OCI-LY1 (cell line): ENCODE measurements around the gene TNFAIP8L2.

ENCODE experiments used
- H2AFZ ChIP-seq: fragments of 200-600 bp; sonication (generic), shearing (Covaris generic); 2 replicates; pipeline ENCODE4 v1.6.0; 2014; ENCODE audit warnings: antibody characterized with exemption, mild to moderate bottlenecking, low read length
- H3F3A ChIP-seq: fragments of 200-600 bp; sonication (generic), shearing (Covaris generic); 2 replicates; pipeline ENCODE4 v1.6.0; 2014; ENCODE audit warnings: mild to moderate bottlenecking, antibody characterized with exemption, low read length, moderate library complexity; ENCODE audit not compliant: insufficient read depth
- H3K27ac ChIP-seq: fragments of 200-600 bp; sonication (generic); 2 replicates; pipeline ENCODE4 v1.5.1; 2014; ENCODE audit warnings: low read length, mixed run types, mild to moderate bottlenecking, low read depth; ENCODE audit not compliant: poor library complexity, severe bottlenecking
- H3K27me3 ChIP-seq: fragments of 200-600 bp; sonication (generic); 2 replicates; pipeline ENCODE4 v1.6.0; 2014; ENCODE audit warnings: antibody characterized with exemption, mild to moderate bottlenecking, low read length, moderate library complexity; ENCODE audit not compliant: insufficient read depth
- H3K36me3 ChIP-seq: fragments of 200-600 bp; sonication (generic); 2 replicates; pipeline ENCODE4 v1.6.1; 2014; ENCODE audit warnings: mild to moderate bottlenecking, antibody characterized with exemption, low read length, moderate library complexity, mixed read lengths; ENCODE audit not compliant: insufficient read depth
- H3K4me1 ChIP-seq: fragments of 200-600 bp; sonication (generic); 2 replicates; pipeline ENCODE4 v1.5.1; 2014; ENCODE audit warnings: mild to moderate bottlenecking, low read length, moderate library complexity; ENCODE audit not compliant: insufficient read depth, severe bottlenecking
- H3K4me2 ChIP-seq: fragments of 200-600 bp; sonication (generic), shearing (Covaris generic); 2 replicates; pipeline ENCODE4 v1.6.1; 2014; ENCODE audit warnings: low read length
- H3K4me3 ChIP-seq: fragments of 200-600 bp; sonication (generic); 2 replicates; pipeline ENCODE4 v1.5.1; 2014; ENCODE audit warnings: low read length, low read depth, mild to moderate bottlenecking, mixed read lengths; ENCODE audit not compliant: poor library complexity, severe bottlenecking
- H3K79me2 ChIP-seq: fragments of 200-600 bp; shearing (Covaris generic); 2 replicates; pipeline ENCODE4 v1.6.1; 2016; ENCODE audit warnings: mixed run types, low read length, mixed read lengths; ENCODE audit not compliant: insufficient read depth
- H3K9ac ChIP-seq: fragments of 200-600 bp; sonication (generic), shearing (Covaris generic); 2 replicates; pipeline ENCODE4 v1.6.1; 2014; ENCODE audit warnings: mild to moderate bottlenecking, low read length, mixed read lengths
- H3K9me2 ChIP-seq: fragments of 200-600 bp; sonication (generic), shearing (Covaris generic); 2 replicates; pipeline ENCODE4 v1.6.1; 2014; ENCODE audit warnings: low read depth, mild to moderate bottlenecking, low read length, mixed read lengths
- H3K9me3 ChIP-seq: fragments of 200-600 bp; shearing (Covaris generic); 2 replicates; pipeline ENCODE4 v1.6.1; 2014; ENCODE audit warnings: low read length, mixed read lengths
- H4K20me1 ChIP-seq: fragments of 200-600 bp; sonication (generic), shearing (Covaris generic); 2 replicates; pipeline ENCODE4 v1.6.0; 2016; ENCODE audit warnings: mild to moderate bottlenecking, low read length; ENCODE audit not compliant: insufficient read depth
- EZH2 ChIP-seq: fragments of 200-600 bp; sonication (generic), shearing (Covaris generic); IDR thresholded peaks from 2 replicates; pipeline ENCODE4 v1.8.0; 2017; ENCODE audit warnings: borderline replicate concordance, mixed run types, mild to moderate bottlenecking, antibody characterized with exemption, low read length, moderate library complexity, mixed read lengths
- TF ChIP-seq, protein P1 (sequence below): fragments of 200-600 bp; sonication (generic), shearing (Covaris generic); IDR thresholded peaks from 2 replicates; pipeline ENCODE4 v1.5.1; 2017; ENCODE audit warnings: mild to moderate bottlenecking, antibody characterized with exemption, low read length, moderate library complexity, mixed read lengths

Gene TNFAIP8L2

GRCh38 chr1:151166505-151166956 lies 10.1 kb downstream of the TNFAIP8L2 start:
- Histone ChIP-seq H3K27ac (peak overlapping the region; percentile 10), H3K9ac (peak overlapping the region; percentile 82), H3K4me3 (peak overlapping the region; percentile 76), H3F3A (no peaks in the 10 kb centered on the region), H4K20me1 (no peaks in the 10 kb centered on the region), H3K9me2 (no peaks in the 10 kb centered on the region), H3K36me3 (peaks cover 25% of the 10 kb centered on the region; the same call in 1 of the 2 replicates), H3K79me2 (no peaks in the 10 kb centered on the region; the same call in 1 of the 2 replicates), H3K4me1 (peaks cover 27% of the 10 kb centered on the region), H3K27me3 (no peaks in the 10 kb centered on the region), H3K4me2 (peak overlapping the region; percentile 80), H2AFZ (no peak overlapping the region), H3K9me3 (no peaks in the 10 kb centered on the region)
- TF ChIP-seq, protein P1, sequence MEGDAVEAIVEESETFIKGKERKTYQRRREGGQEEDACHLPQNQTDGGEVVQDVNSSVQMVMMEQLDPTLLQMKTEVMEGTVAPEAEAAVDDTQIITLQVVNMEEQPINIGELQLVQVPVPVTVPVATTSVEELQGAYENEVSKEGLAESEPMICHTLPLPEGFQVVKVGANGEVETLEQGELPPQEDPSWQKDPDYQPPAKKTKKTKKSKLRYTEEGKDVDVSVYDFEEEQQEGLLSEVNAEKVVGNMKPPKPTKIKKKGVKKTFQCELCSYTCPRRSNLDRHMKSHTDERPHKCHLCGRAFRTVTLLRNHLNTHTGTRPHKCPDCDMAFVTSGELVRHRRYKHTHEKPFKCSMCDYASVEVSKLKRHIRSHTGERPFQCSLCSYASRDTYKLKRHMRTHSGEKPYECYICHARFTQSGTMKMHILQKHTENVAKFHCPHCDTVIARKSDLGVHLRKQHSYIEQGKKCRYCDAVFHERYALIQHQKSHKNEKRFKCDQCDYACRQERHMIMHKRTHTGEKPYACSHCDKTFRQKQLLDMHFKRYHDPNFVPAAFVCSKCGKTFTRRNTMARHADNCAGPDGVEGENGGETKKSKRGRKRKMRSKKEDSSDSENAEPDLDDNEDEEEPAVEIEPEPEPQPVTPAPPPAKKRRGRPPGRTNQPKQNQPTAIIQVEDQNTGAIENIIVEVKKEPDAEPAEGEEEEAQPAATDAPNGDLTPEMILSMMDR: no peak
- no peak for TF ChIP-seq EZH2

DNA sequence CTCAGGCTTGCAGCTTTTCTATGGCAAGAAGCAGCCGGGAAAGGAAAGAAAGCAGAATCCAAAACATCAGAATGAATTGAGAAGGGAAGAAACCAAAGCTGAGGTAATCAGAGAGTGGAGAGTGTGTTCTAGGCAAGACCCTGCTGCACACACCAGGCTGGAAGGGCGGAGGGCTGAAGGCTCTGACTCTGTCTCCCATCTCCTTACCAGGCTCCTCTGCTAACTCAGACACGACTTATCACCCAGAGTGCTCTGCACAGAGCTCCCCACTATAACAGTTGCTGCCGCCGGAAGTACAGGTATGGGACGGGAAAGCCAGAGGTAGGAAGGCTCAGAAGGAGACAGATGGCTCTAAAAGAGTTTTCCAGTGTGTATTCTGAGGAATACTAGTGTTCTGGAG lies 10.7 kb downstream of the TNFAIP8L2 start:
- peak overlapping the region; percentile 82 for H3K9ac ChIP-seq
- peak overlapping the region; percentile 80 for H3K4me2 ChIP-seq
- no peaks in the 10 kb centered on the region for H3K9me3 ChIP-seq
- H3F3A ChIP-seq: no peaks in the 10 kb centered on the region
- H4K20me1 ChIP-seq: no peaks in the 10 kb centered on the region
- H3K9me2 ChIP-seq: no peaks in the 10 kb centered on the region
- peaks cover 25% of the 10 kb centered on the region; the same call in 1 of the 2 replicates for H3K36me3 ChIP-seq
- no peaks in the 10 kb centered on the region; the same call in 1 of the 2 replicates for H3K79me2 ChIP-seq
- H3K27me3 ChIP-seq: no peaks in the 10 kb centered on the region
- peaks cover 27% of the 10 kb centered on the region for H3K4me1 ChIP-seq
- peak overlapping the region; percentile 76 for H3K4me3 ChIP-seq
- no peak overlapping the region for H3K27ac ChIP-seq
- no peak overlapping the region for H2AFZ ChIP-seq
- no peak for TF ChIP-seq EZH2
- TF ChIP-seq, protein P1: no peak

DNA sequence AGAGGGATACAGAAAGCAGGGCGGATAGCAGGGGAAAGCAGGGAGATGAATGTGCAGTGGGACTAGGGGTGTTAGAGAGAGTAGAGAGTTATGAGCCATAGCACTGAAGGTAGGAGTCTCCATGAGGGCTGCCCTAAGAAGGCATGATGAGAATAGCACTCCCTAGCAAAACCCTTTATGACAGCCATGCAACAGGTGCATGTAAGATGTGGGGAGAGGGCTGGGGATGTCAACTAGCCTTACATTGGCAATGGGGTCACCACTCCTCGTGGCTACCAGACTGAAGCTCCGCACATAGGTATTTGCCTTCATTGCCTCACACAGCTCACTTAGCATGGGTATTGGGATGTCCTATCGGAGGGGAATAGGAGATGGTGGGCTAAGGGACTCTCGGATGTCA lies 14.7 kb downstream of the TNFAIP8L2 start:
- no peak overlapping the region for H3K27ac ChIP-seq
- no peaks in the 10 kb centered on the region for H4K20me1 ChIP-seq

More for the DNA sequence above, 14.7 kb downstream of the TNFAIP8L2 start:
- H3K9me2 ChIP-seq: no peaks in the 10 kb centered on the region
- peaks cover 46% of the 10 kb centered on the region; the same call in 1 of the 2 replicates for H3K36me3 ChIP-seq
- H3K4me3 ChIP-seq: no peak overlapping the region
- H3K79me2 ChIP-seq: no peaks in the 10 kb centered on the region; the same call in 1 of the 2 replicates
- H3K4me1 ChIP-seq: peaks cover 10% of the 10 kb centered on the region
- no peak overlapping the region for H3K4me2 ChIP-seq
- no peaks in the 10 kb centered on the region for H3K27me3 ChIP-seq
- no peak overlapping the region for H2AFZ ChIP-seq
- H3K9me3 ChIP-seq: no peaks in the 10 kb centered on the region
- TF ChIP-seq, protein P1: no peak
- TF ChIP-seq EZH2: no peak
- H3F3A ChIP-seq: no peaks in the 10 kb centered on the region
- H3K9ac ChIP-seq: no peak overlapping the region
